Smooth muscle cell (in vitro differentiated cells): ENCODE measurements around the gene DNAL1. TPM values are rescaled to one million over a fixed set of nuclear protein-coding genes. Genes with fewer than 3 reads are reported as not detected.

Source experiments
- DNase-seq: peaks from one replicate; lab custom pipeline; 2025; ENCODE audit not compliant: unreplicated experiment; lab: John Stamatoyannopoulos, UW
- H2AFZ ChIP-seq: fragments of 200-600 bp; sonication (generic); 2 replicates; pipeline ENCODE4 v1.6.0; 2016; ENCODE audit warnings: antibody characterized with exemption, low read depth, mild to moderate bottlenecking
- H3F3A ChIP-seq: fragments of 200-600 bp; sonication (generic); 2 replicates; pipeline ENCODE4 v1.6.0; 2017; ENCODE audit warnings: antibody characterized with exemption, low read depth
- H3K27ac ChIP-seq: fragments of 200-600 bp; sonication (generic); 2 replicates; pipeline ENCODE4 v1.5.1; 2016; ENCODE audit warnings: low read depth, mild to moderate bottlenecking
- H3K27me3 ChIP-seq: fragments of 200-600 bp; sonication (generic); 2 replicates; pipeline ENCODE4 v1.6.1; 2016; ENCODE audit warnings: low read depth, mild to moderate bottlenecking
- H3K36me3 ChIP-seq: fragments of 200-600 bp; sonication (generic); 2 replicates; pipeline ENCODE4 v1.5.1; 2016; ENCODE audit warnings: low read depth
- H3K4me1 ChIP-seq: fragments of 200-600 bp; sonication (generic); 2 replicates; pipeline ENCODE4 v1.5.1; 2016; ENCODE audit warnings: low read depth
- H3K4me2 ChIP-seq: fragments of 200-600 bp; sonication (generic); 2 replicates; pipeline ENCODE4 v1.6.0; 2016; ENCODE audit warnings: mild to moderate bottlenecking
- H3K4me3 ChIP-seq: fragments of 200-600 bp; sonication (generic); 2 replicates; pipeline ENCODE4 v1.5.1; 2016; ENCODE audit warnings: mild to moderate bottlenecking
- H3K79me2 ChIP-seq: fragments of 200-600 bp; sonication (generic); 2 replicates; pipeline ENCODE4 v1.6.0; 2016; ENCODE audit warnings: low read depth, mild to moderate bottlenecking
- H3K9ac ChIP-seq: fragments of 200-600 bp; sonication (generic); 2 replicates; pipeline ENCODE4 v1.6.0; 2016; ENCODE audit warnings: low read depth
- H3K9me3 ChIP-seq: fragments of 200-600 bp; sonication (generic); replicated peaks from 2 replicates; pipeline ENCODE4 v1.5.1; 2016; ENCODE audit warnings: low read depth
- H4K20me1 ChIP-seq: fragments of 200-600 bp; sonication (generic); 2 replicates; pipeline ENCODE4 v1.6.0; 2016; ENCODE audit warnings: low read depth
- CTCF ChIP-seq: fragments of 200-600 bp; sonication (generic); IDR thresholded peaks from 2 replicates; pipeline ENCODE4 v1.5.1; 2017; ENCODE audit warnings: borderline replicate concordance, mild to moderate bottlenecking, antibody characterized with exemption; ENCODE audit not compliant: insufficient read depth, poor library complexity, severe bottlenecking
- WGBS: methylation state at CpG from one replicate; pipeline ENCODE4 v1.1.7; 2016; ENCODE audit warnings: low lambda C conversion rate; 5-methylcytosine and 5-hydroxymethylcytosine counted together
- polyA plus RNA-seq: library from polyadenylated mRNA; unstranded; fragments of >200 nt; fragmentation: Nextera tagmentation; extraction: Ambion mirVana; gene quantifications from 2 replicates; pipeline ENCODE4 v1.2.1, GENCODE V29; 2016
- total RNA-seq: library from RNA; depleted of rRNA; stranded (reverse); fragments of >200 nt; gene quantifications from 2 replicates; pipeline ENCODE4 v1.2.3, GENCODE V29; 2014

The DNAL1 gene
- total RNA-seq (10.4 and 32.7 TPM in 2 replicates), polyA plus RNA-seq (12.2 and 12.6 TPM in 2 replicates)

GRCh38 chr14:73644531-73645247, at the start of gene DNAL1:
Gene DNAL1, plus strand, starts transcription at chr14:73644986. Its CDS starts 54 bp downstream, at chr14:73645040.
- Histone ChIP-seq H3K4me1 (peaks cover 11% of the 10 kb centered on the region), H3K36me3 (no peaks in the 10 kb centered on the region), H3K79me2 (peaks cover 23% of the 10 kb centered on the region), H3K27ac (peak within 1 kb of the TSS; percentile 55), H3F3A (no peaks in the 10 kb centered on the region), H3K4me2 (peak within 1 kb of the TSS; percentile 90), H3K9me3 (no peaks in the 10 kb centered on the region), H2AFZ (peak within 1 kb of the TSS; percentile 94), H3K9ac (peak within 1 kb of the TSS; percentile 88), H3K4me3 (peak within 1 kb of the TSS; percentile 89), H4K20me1 (no peaks in the 10 kb centered on the region), H3K27me3 (no peaks in the 10 kb centered on the region)
- DNase-seq = peak; percentile 78
- no peak for TF ChIP-seq CTCF
- WGBS = 2% methylated on average over 42 of the region's 43 CpGs

- no peaks in the 10 kb centered on the region for H4K20me1 ChIP-seq
- no peaks in the 10 kb centered on the region for H3K79me2 ChIP-seq
- no peak for TF ChIP-seq CTCF
- no peaks in the 10 kb centered on the region for H3F3A ChIP-seq
- H3K27ac ChIP-seq = no peak overlapping the region
- no peak overlapping the region for H3K9ac ChIP-seq
- peaks cover 12% of the 10 kb centered on the region for H3K27me3 ChIP-seq
- H3K4me1 ChIP-seq = no peaks in the 10 kb centered on the region
- H2AFZ ChIP-seq = no peak overlapping the region
- DNase-seq = no peak
- no peaks in the 10 kb centered on the region for H3K9me3 ChIP-seq
- no peak overlapping the region for H3K4me3 ChIP-seq
- H3K36me3 ChIP-seq = no peaks in the 10 kb centered on the region
- H3K4me2 ChIP-seq = no peak overlapping the region
These were observed 45.3 kb upstream of the DNAL1 start for GRCh38 chr14:73599499-73599898.

GRCh38 chr14:73602994-73603393, 41.8 kb upstream of the DNAL1 start:
- H3K27me3 ChIP-seq = peaks cover 12% of the 10 kb centered on the region
- TF ChIP-seq CTCF = no peak
- no peaks in the 10 kb centered on the region for H4K20me1 ChIP-seq
- H3K9me3 ChIP-seq = no peaks in the 10 kb centered on the region
- 82% methylated on average over 3 of the region's 3 CpGs for WGBS
- no peaks in the 10 kb centered on the region for H3K79me2 ChIP-seq
- no peaks in the 10 kb centered on the region for H3K36me3 ChIP-seq
- H2AFZ ChIP-seq = no peak overlapping the region
- no peak overlapping the region for H3K4me2 ChIP-seq
- no peak overlapping the region for H3K4me3 ChIP-seq
- no peaks in the 10 kb centered on the region for H3F3A ChIP-seq
- no peak overlapping the region for H3K27ac ChIP-seq
- no peak overlapping the region for H3K9ac ChIP-seq
- DNase-seq = no peak
- H3K4me1 ChIP-seq = no peaks in the 10 kb centered on the region

GRCh38 chr14:73606271-73606670, 38.5 kb upstream of the DNAL1 start:
- Histone ChIP-seq H3K27ac (no peak overlapping the region), H3F3A (no peaks in the 10 kb centered on the region), H3K9ac (no peak overlapping the region), H2AFZ (no peak overlapping the region), H3K4me2 (no peak overlapping the region), H3K9me3 (no peaks in the 10 kb centered on the region), H4K20me1 (no peaks in the 10 kb centered on the region), H3K27me3 (no peaks in the 10 kb centered on the region), H3K79me2 (no peaks in the 10 kb centered on the region), H3K4me3 (no peak overlapping the region), H3K36me3 (no peaks in the 10 kb centered on the region), H3K4me1 (no peaks in the 10 kb centered on the region)
- TF ChIP-seq CTCF = no peak
- no peak for DNase-seq
- WGBS = 98% methylated on average over 3 of the region's 3 CpGs
